ENCODE results near the gene TCF3.
A peak's percentile ranks its signal among the peaks of the same experiment; 100 is the strongest.

The TCF3 gene

GRCh38 chr19:1609103-1609396, 43.4 kb downstream of the TCF3 start:
- no peak for DNase-seq

GRCh38 chr19:1608359-1609102, 43.9 kb downstream of the TCF3 start:
- DNase-seq, result no peak

- DNase-seq, result no peak
These were observed 46.2 kb downstream of the TCF3 start for GRCh38 chr19:1606138-1606651.

- peak; percentile 83 for DNase-seq
These were observed 46.9 kb downstream of the TCF3 start, which contains the start of gene UQCR11 for GRCh38 chr19:1605236-1606137. Gene UQCR11, minus strand, starts transcription at chr19:1605462. Its CDS starts 53 bp downstream, at chr19:1605409.

GRCh38 chr19:1602091-1602707, 50.2 kb downstream of the TCF3 start:
- DNase-seq, result no peak

- no peak for DNase-seq
These were observed 50.8 kb downstream of the TCF3 start for GRCh38 chr19:1601613-1602064.

GRCh38 chr19:1599460-1599846, 53.0 kb downstream of the TCF3 start:
- no peak for DNase-seq

GRCh38 chr19:1598777-1599459, 53.5 kb downstream of the TCF3 start:
- no peak for DNase-seq

- DNase-seq, result no peak
These were observed 59.0 kb downstream of the TCF3 start for GRCh38 chr19:1593501-1593772.

GRCh38 chr19:1592755-1593500, 59.5 kb downstream of the TCF3 start, which contains the start of gene MBD3:
Gene MBD3, minus strand, starts transcription at chr19:1592865. Its CDS starts 234 bp downstream, at chr19:1592631.
- peak; percentile 22 for DNase-seq

- DNase-seq, result no peak
These were observed 60.2 kb downstream of the TCF3 start for GRCh38 chr19:1592024-1592754.

- DNase-seq, result no peak
These were observed 60.9 kb downstream of the TCF3 start for GRCh38 chr19:1591421-1592023.

GRCh38 chr19:1590641-1591397, 61.6 kb downstream of the TCF3 start:
- no peak for DNase-seq

- DNase-seq, result no peak
These were observed 64.5 kb downstream of the TCF3 start for GRCh38 chr19:1587872-1588271.

- no peak for DNase-seq
These were observed 67.2 kb downstream of the TCF3 start for GRCh38 chr19:1585243-1585580.

- DNase-seq, result no peak
These were observed 67.7 kb downstream of the TCF3 start for GRCh38 chr19:1584500-1585242.

GRCh38 chr19:1582201-1582600, 70.2 kb downstream of the TCF3 start:
- DNase-seq, result no peak

GRCh38 chr19:1580957-1581356, 71.5 kb downstream of the TCF3 start:
- DNase-seq, result no peak

- DNase-seq, result no peak
These were observed 72.0 kb downstream of the TCF3 start for GRCh38 chr19:1580382-1580781.

GRCh38 chr19:1579222-1579621, 73.2 kb downstream of the TCF3 start:
- no peak for DNase-seq
